Thyroid gland (tissue), 4 donors: ENCODE data around the gene LOXL1.

Experiments used
- CTCF ChIP-seq, 6 experiments: fragments of 200-600 bp in 3 of 6; fragments of 450-650 bp in 3 of 6; sonication (generic) in 3 of 6; IDR thresholded peaks; one replicate each; pipeline ENCODE4 v1.5.1; 2016 to 2019; ENCODE audit warnings: antibody characterized with exemption in 6 of 6, mild to moderate bottlenecking in 2 of 6, inconsistent platforms in 1 of 6, moderate library complexity in 1 of 6
- POLR2A ChIP-seq, 2 donors: fragments of 450-650 bp; IDR thresholded peaks; one replicate each; pipeline ENCODE4 v1.6.1; 2017; ENCODE audit warnings: antibody characterized with exemption in 2 of 2, mild to moderate bottlenecking in 2 of 2, moderate library complexity in 1 of 2

- TF ChIP-seq CTCF (IDR thresholded peaks at IDR 0.05) (no peak), POLR2A (IDR thresholded peaks at IDR 0.05) (no peak)
These were observed 42.2 kb downstream of the LOXL1 start for GRCh38 chr15:73968461-73968860.
